ENCODE measurements around the gene DEPDC4.

Gene DEPDC4

GRCh38 chr12:100254876-100255275 is 12.0 kb downstream of the DEPDC4 start:
- TF ChIP-seq CTCF (IDR thresholded peaks at IDR 0.05; ENCODE audit: low read depth, low read length, missing control alignments) = no peak
- Histone ChIP-seq H3K27me3 (replicated peaks) (no peaks in the 10 kb centered on the region), H3K27ac (no peak overlapping the region), H3K36me3 (replicated peaks) (no peaks in the 10 kb centered on the region), H3K4me3 (ENCODE audit: low read depth, low read length) (no peak overlapping the region)
- no peak for DNase-seq
- in situ Hi-C loops (cut with HindIII; ENCODE audit: low pct_ligation_motif_present, low sequenced_read_pairs) = no loop called here

GRCh38 chr12:100253437-100253836 is 13.4 kb downstream of the DEPDC4 start:
- no peaks in the 10 kb centered on the region for H3K27me3 ChIP-seq (replicated peaks)
- in situ Hi-C loops (cut with HindIII; ENCODE audit: low pct_ligation_motif_present, low sequenced_read_pairs) = no loop called here
- no peak overlapping the region for H3K4me3 ChIP-seq (ENCODE audit: low read depth, low read length)
- no peak for DNase-seq
- H3K36me3 ChIP-seq (replicated peaks) = no peaks in the 10 kb centered on the region
- no peak for TF ChIP-seq CTCF (IDR thresholded peaks at IDR 0.05; ENCODE audit: low read depth, low read length, missing control alignments)
- no peak overlapping the region for H3K27ac ChIP-seq

- Histone ChIP-seq H3K27me3 (replicated peaks) (no peaks in the 10 kb centered on the region), H3K27ac (no peak overlapping the region), H3K36me3 (replicated peaks) (no peaks in the 10 kb centered on the region), H3K4me3 (ENCODE audit: low read depth, low read length) (no peak overlapping the region)
- in situ Hi-C loops (cut with HindIII; ENCODE audit: low pct_ligation_motif_present, low sequenced_read_pairs) = no loop called here
- DNase-seq = no peak
- TF ChIP-seq CTCF (IDR thresholded peaks at IDR 0.05; ENCODE audit: low read depth, low read length, missing control alignments) = no peak
Measured at GRCh38 chr12:100251917-100252316, 15.0 kb downstream of the DEPDC4 start.

- in situ Hi-C loops (cut with HindIII; ENCODE audit: low pct_ligation_motif_present, low sequenced_read_pairs) = no loop called here
- TF ChIP-seq CTCF (IDR thresholded peaks at IDR 0.05; ENCODE audit: low read depth, low read length, missing control alignments) = no peak
- DNase-seq = no peak
- Histone ChIP-seq H3K27me3 (replicated peaks) (no peaks in the 10 kb centered on the region), H3K27ac (no peak overlapping the region), H3K36me3 (replicated peaks) (no peaks in the 10 kb centered on the region), H3K4me3 (ENCODE audit: low read depth, low read length) (no peak overlapping the region)
Measured at GRCh38 chr12:100249941-100250340, 16.9 kb downstream of the DEPDC4 start.

GRCh38 chr12:100248886-100249285 is 18.0 kb downstream of the DEPDC4 start:
- no peak for TF ChIP-seq CTCF (IDR thresholded peaks at IDR 0.05; ENCODE audit: low read depth, low read length, missing control alignments)

GRCh38 chr12:100247765-100248164 is 19.1 kb downstream of the DEPDC4 start:
- Histone ChIP-seq H3K4me3 (ENCODE audit: low read depth, low read length) (no peak overlapping the region), H3K27ac (no peak overlapping the region), H3K27me3 (replicated peaks) (no peaks in the 10 kb centered on the region), H3K36me3 (replicated peaks) (no peaks in the 10 kb centered on the region)
- in situ Hi-C loops (cut with HindIII; ENCODE audit: low pct_ligation_motif_present, low sequenced_read_pairs) = no loop called here
- no peak for TF ChIP-seq CTCF (IDR thresholded peaks at IDR 0.05; ENCODE audit: low read depth, low read length, missing control alignments)
- DNase-seq = no peak

More at GRCh38 chr12:100248886-100249285, 18.0 kb downstream of the DEPDC4 start:
- Histone ChIP-seq H3K36me3 (replicated peaks) (no peaks in the 10 kb centered on the region), H3K27ac (no peak overlapping the region), H3K27me3 (replicated peaks) (no peaks in the 10 kb centered on the region), H3K4me3 (ENCODE audit: low read depth, low read length) (no peak overlapping the region)
- no peak for DNase-seq
- in situ Hi-C loops (cut with HindIII; ENCODE audit: low pct_ligation_motif_present, low sequenced_read_pairs) = no loop called here
